Measurements from ENCODE around the gene CRELD2. TPM values are rescaled to one million over a fixed set of nuclear protein-coding genes. Genes with fewer than 3 reads are reported as not detected.

Gene CRELD2
- total and polyA plus RNA-seq, 2 of the 13 experiments (the other 11 are each of a cell fraction or from before 2014, with no cell fraction given): 17.2 to 44.7 TPM

GRCh38 chr22:49936018-49936972, 17.9 kb downstream of the CRELD2 start (continued):
- TF ChIP-seq TAF1 (CRISPR knock-in tag; IDR thresholded peaks at IDR 0.05) (peak; percentile 15; the same call in 1 of the 2 replicates), KIAA2018 (CRISPR knock-in tag; IDR thresholded peaks at IDR 0.05; ENCODE audit: borderline replicate concordance) (no peak), ZBTB10 (CRISPR knock-in tag; IDR thresholded peaks at IDR 0.05; ENCODE audit: borderline replicate concordance) (peak; percentile 80; the same call in 1 of the 2 replicates), CEBPB (IDR thresholded peaks at IDR 0.05; ENCODE audit: borderline replicate concordance, low read depth, low read length) (no peak), ATF3 (CRISPR knock-in tag; IDR thresholded peaks at IDR 0.05) (peak; percentile 80), CHD2 (IDR thresholded peaks at IDR 0.05; ENCODE audit: low read depth, low read length) (no peak), KMT2B (CRISPR knock-in tag; IDR thresholded peaks at IDR 0.05) (no peak), TBX3 (IDR thresholded peaks at IDR 0.05; ENCODE audit: borderline replicate concordance) (peak; percentile 32; the same call in 1 of the 2 replicates), ZNF260 (CRISPR knock-in tag; IDR thresholded peaks at IDR 0.05; ENCODE audit: borderline replicate concordance, low read depth) (no peak), ATF7-NPFF (CRISPR knock-in tag; IDR thresholded peaks at IDR 0.05; ENCODE audit: low read depth) (no peak; the same call in 1 of the 2 replicates), POLR2A (IDR thresholded peaks at IDR 0.05; ENCODE audit: insufficient read depth in 1 of 2, low read depth in 2 of 2, low read length in 2 of 2) (no peak), GPN1 (CRISPR knock-in tag; IDR thresholded peaks at IDR 0.05; ENCODE audit: borderline replicate concordance) (no peak), ZUFSP (CRISPR knock-in tag; IDR thresholded peaks at IDR 0.05; ENCODE audit: borderline replicate concordance) (no peak)

Data from HepG2 (cell line).